ENCODE measurements around the gene DCST2.

Gene DCST2

DNA sequence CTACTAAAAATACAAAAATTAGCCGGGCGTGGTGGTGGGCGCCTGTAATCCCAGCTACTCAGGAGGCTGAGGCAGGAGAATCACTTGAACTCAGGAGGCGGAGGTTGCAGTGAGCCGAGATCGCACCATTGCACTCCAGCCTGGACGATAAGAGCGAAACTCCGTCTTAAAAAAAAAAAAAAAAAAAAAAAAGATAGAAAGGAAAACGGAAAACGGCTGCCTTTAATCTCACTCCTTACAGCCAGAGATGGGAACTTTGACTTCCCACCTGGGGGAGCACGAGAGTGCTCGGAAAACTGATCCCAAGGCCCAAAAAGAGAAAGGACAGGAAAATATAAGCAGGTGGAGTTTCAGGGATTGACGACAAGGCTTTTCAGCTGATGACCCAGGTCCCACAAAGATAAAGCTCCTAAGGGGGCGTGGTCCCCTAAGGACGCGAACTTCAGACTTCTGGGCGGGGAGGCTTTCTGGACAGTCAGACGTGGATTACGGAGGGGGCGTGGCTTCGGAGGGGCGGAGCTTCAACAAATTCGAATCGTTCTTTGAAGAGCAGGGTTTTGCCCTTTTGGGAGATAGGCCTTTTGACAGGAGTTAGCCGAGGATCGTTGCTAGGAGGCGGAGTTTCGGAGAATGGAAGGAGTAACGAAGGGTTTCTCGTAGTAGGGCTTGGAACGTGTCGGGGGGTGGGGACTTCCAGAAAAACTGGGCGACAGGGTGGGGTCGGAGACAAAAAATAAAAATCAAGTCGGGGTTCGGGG is 60.1 kb downstream of the DCST2 start:
- DNase-seq, result peak; percentile 99

- no peak for DNase-seq
Measured at GRCh38 chr1:154972517-154973343, 60.9 kb downstream of the DCST2 start.

DNA sequence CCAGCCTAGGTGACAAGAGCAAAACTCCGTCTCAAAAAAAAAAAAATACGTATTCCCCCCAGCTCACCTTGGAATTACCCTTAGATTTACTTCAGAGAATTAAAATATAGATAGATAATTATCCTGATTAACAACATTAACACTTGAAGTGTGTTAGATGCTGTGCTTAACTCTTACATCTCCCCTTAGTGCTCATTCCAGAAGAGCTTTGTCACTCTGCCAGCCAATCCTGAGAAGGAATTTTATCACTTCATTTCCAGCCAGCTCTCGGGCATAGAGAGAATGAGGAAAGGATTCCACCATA is 61.4 kb downstream of the DCST2 start:
- DNase-seq, result no peak

DNA sequence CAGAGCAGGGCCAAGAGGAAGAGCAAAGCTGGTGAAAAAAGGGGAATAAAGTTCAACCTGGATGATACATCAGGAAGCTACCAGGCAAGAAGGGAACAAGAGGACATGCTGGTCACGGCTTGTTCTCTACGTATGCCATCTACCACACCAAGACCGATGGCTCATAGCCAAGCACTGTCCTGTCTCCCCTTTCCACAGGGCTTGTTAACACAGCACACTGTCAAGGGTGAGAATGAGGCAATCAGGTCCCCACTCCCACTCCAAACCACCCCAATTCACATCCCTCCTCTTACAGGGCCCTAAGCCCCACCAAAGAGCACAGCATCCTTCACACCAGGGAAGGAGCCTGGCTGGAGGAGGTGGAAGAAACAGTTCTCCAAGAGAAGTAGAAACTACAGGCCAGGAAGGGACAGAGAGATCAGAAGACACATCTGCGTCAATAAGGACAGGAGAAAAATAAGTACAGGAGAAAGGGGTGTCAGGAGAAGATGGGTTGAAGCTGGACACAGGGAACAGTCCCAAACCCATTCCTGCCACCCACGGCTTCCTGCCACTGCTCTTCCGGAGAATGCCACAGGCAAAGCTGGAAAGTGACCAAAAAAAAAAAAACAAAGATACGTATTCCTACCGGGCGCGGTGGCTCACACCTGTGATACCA is 62.1 kb downstream of the DCST2 start:
- DNase-seq, result no peak

DNA sequence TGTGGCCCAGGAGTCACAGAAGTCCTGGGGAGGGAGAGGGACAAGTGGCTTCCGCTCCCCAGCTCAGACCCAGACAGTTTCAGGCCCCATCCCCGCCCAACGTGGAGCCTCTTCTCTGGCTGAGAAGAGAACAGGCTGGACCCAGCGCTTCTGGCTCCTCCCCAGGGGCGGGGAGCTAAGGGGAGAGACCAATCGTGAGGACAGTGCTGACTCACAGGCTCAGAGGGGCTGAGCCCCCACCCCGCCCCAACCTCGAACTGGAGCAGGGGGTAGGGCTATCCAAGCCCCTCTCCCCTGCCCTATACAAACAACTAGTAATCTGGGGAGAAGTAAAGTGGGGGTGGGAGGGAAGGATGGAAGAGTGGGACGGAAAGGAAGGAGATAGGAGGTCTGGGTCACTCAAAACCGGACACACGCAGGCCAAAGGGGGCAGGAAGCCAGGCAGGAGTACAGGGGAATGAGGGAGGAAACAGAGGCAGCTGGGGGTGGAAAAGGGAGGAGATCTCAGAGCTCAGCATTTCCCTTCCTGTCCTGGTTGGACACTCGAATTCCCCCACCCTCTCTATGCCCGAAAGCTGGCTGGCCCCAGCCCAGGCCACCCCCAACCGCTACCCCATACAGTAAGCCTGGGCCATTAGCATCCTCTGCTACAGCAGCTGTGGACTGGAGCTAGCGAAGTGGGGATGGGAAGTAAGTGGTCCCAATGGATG is 62.8 kb downstream of the DCST2 start, which contains the start of gene SHC1:
SHC1 (minus strand) TSS at position 117 of the 710 bp plus-strand sequence. CDS start 221 bp downstream, outside the sequence.
- DNase-seq, result peak; percentile 94

GRCh38 chr1:154969860-154970452 is 63.6 kb downstream of the DCST2 start:
- DNase-seq, result no peak

GRCh38 chr1:154969246-154969645 is 64.3 kb downstream of the DCST2 start:
- no peak for DNase-seq

GRCh38 chr1:154968731-154969130 is 64.8 kb downstream of the DCST2 start:
- no peak for DNase-seq

Measured in RPMI8226 (cell line).